Neural progenitor cell (in vitro differentiated cells): ENCODE measurements around the gene PIP5KL1. TPM values are rescaled to one million over a fixed set of nuclear protein-coding genes. Genes with fewer than 3 reads are reported as not detected.

Experiments
- DNase-seq: peaks from one replicate; pipeline ENCODE4 v3.0.0-alpha.2; 2016; ENCODE audit warnings: low spot score
- H2AFZ ChIP-seq: fragments of 200-600 bp; sonication (generic); replicated peaks from 2 replicates; pipeline ENCODE4 v1.6.1; 2016; ENCODE audit warnings: antibody characterized with exemption
- H3F3A ChIP-seq: fragments of 200-600 bp; sonication (generic); 2 replicates; pipeline ENCODE4 v1.6.1; 2016; ENCODE audit warnings: antibody characterized with exemption, low read depth
- H3K27ac ChIP-seq: fragments of 200-600 bp; sonication (generic); 2 replicates; pipeline ENCODE4 v1.5.1; 2016; ENCODE audit warnings: mild to moderate bottlenecking
- H3K27me3 ChIP-seq: fragments of 200-600 bp; sonication (generic); 2 replicates; pipeline ENCODE4 v1.6.1; 2016; ENCODE audit warnings: mild to moderate bottlenecking, moderate library complexity
- H3K36me3 ChIP-seq: fragments of 200-600 bp; sonication (generic); 2 replicates; pipeline ENCODE4 v1.5.1; 2016
- H3K4me1 ChIP-seq: fragments of 200-600 bp; sonication (generic); 2 replicates; pipeline ENCODE4 v1.6.1; 2016; ENCODE audit warnings: mixed run types
- H3K4me2 ChIP-seq: fragments of 200-600 bp; sonication (generic); 2 replicates; pipeline ENCODE4 v1.6.1; 2016
- H3K4me3 ChIP-seq: fragments of 200-600 bp; sonication (generic); 2 replicates; pipeline ENCODE4 v1.5.1; 2016
- H3K79me2 ChIP-seq: fragments of 200-600 bp; sonication (generic); 2 replicates; pipeline ENCODE4 v1.6.1; 2016; ENCODE audit warnings: low read depth
- H3K9ac ChIP-seq: fragments of 200-600 bp; sonication (generic); 2 replicates; pipeline ENCODE4 v1.6.1; 2016
- H3K9me3 ChIP-seq: fragments of 200-600 bp; sonication (generic); 2 replicates; pipeline ENCODE4 v1.5.1; 2016; ENCODE audit warnings: low read depth
- H4K20me1 ChIP-seq: fragments of 200-600 bp; sonication (generic); 2 replicates; pipeline ENCODE4 v1.6.1; 2016; ENCODE audit warnings: low read depth
- H3K27ac Mint-ChIP-seq: 3 replicates; pipeline ENCODE4 v1.8.0; 2021; ENCODE audit warnings: mixed read lengths
- H3K27me3 Mint-ChIP-seq: 2 replicates; pipeline ENCODE4 v1.8.0; 2022; ENCODE audit warnings: low read depth, mild to moderate bottlenecking, inconsistent platforms, moderate library complexity, mixed read lengths; ENCODE audit not compliant: insufficient read depth
- H3K36me3 Mint-ChIP-seq: 3 replicates; pipeline ENCODE4 v1.8.0; 2021; ENCODE audit warnings: mixed read lengths
- H3K4me1 Mint-ChIP-seq: 3 replicates; pipeline ENCODE4 v1.8.0; 2021; ENCODE audit warnings: mixed read lengths
- H3K4me3 Mint-ChIP-seq: 3 replicates; pipeline ENCODE4 v1.8.0; 2021; ENCODE audit warnings: mild to moderate bottlenecking, moderate library complexity, mixed read lengths
- H3K9me3 Mint-ChIP-seq: 3 replicates; pipeline ENCODE4 v1.8.0; 2020; ENCODE audit warnings: mixed read lengths
- EZH2 ChIP-seq: fragments of 200-600 bp; sonication (generic); IDR thresholded peaks from 2 replicates; pipeline ENCODE4 v1.6.1; 2017; ENCODE audit warnings: antibody characterized with exemption, mild to moderate bottlenecking, moderate library complexity
- EZH2phosphoT487 ChIP-seq: fragments of 200-600 bp; sonication (generic); IDR thresholded peaks from 2 replicates; pipeline ENCODE4 v1.6.1; 2017; ENCODE audit warnings: antibody characterized with exemption
- total RNA-seq: library from RNA; depleted of rRNA; stranded (reverse); fragments of >200 nt; gene quantifications from 2 replicates; pipeline ENCODE4 v1.2.3, GENCODE V29; 2015; ENCODE audit warnings: low replicate concordance
- TF ChIP-seq, protein P1 (sequence below): fragments of 200-600 bp; sonication (generic); IDR thresholded peaks from 2 replicates; pipeline ENCODE4 v1.5.1; 2017; ENCODE audit warnings: antibody characterized with exemption, mild to moderate bottlenecking

Gene PIP5KL1
- total RNA-seq, 1 donor from 2014 or later, result 1.4 TPM

GRCh38 chr9:127876764-127877562, 53.6 kb downstream of the PIP5KL1 start:
- peaks cover 19% of the 10 kb centered on the region for H3K4me1 ChIP-seq

GRCh38 chr9:127876026-127876763, 54.4 kb downstream of the PIP5KL1 start:
- H3K9ac ChIP-seq, result no peak overlapping the region
- no peaks in the 10 kb centered on the region for H4K20me1 ChIP-seq
- H3K27me3 Mint-ChIP-seq, result peaks cover 16% of the 10 kb centered on the region
- H3K4me3 Mint-ChIP-seq, result no peak overlapping the region
- H2AFZ ChIP-seq, result no peak overlapping the region
- peaks cover 15% of the 10 kb centered on the region for H3F3A ChIP-seq
- H3K27me3 ChIP-seq, result no peaks in the 10 kb centered on the region
- H3K4me1 ChIP-seq, result peaks cover 19% of the 10 kb centered on the region
- TF ChIP-seq, protein P1, sequence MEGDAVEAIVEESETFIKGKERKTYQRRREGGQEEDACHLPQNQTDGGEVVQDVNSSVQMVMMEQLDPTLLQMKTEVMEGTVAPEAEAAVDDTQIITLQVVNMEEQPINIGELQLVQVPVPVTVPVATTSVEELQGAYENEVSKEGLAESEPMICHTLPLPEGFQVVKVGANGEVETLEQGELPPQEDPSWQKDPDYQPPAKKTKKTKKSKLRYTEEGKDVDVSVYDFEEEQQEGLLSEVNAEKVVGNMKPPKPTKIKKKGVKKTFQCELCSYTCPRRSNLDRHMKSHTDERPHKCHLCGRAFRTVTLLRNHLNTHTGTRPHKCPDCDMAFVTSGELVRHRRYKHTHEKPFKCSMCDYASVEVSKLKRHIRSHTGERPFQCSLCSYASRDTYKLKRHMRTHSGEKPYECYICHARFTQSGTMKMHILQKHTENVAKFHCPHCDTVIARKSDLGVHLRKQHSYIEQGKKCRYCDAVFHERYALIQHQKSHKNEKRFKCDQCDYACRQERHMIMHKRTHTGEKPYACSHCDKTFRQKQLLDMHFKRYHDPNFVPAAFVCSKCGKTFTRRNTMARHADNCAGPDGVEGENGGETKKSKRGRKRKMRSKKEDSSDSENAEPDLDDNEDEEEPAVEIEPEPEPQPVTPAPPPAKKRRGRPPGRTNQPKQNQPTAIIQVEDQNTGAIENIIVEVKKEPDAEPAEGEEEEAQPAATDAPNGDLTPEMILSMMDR, result no peak
- no peak for TF ChIP-seq EZH2phosphoT487
- TF ChIP-seq EZH2, result no peak
- H3K9me3 Mint-ChIP-seq, result no peaks in the 10 kb centered on the region
- H3K9me3 ChIP-seq, result no peaks in the 10 kb centered on the region
- no peaks in the 10 kb centered on the region for H3K79me2 ChIP-seq
- H3K27ac Mint-ChIP-seq, result no peak overlapping the region
- no peaks in the 10 kb centered on the region for H3K36me3 Mint-ChIP-seq
- H3K4me3 ChIP-seq, result no peak overlapping the region
- H3K4me2 ChIP-seq, result no peak overlapping the region
- peaks cover 59% of the 10 kb centered on the region for H3K4me1 Mint-ChIP-seq
- no peak overlapping the region for H3K27ac ChIP-seq
- no peaks in the 10 kb centered on the region for H3K36me3 ChIP-seq
- no peak for DNase-seq

More at GRCh38 chr9:127876764-127877562, 53.6 kb downstream of the PIP5KL1 start:
- no peak for DNase-seq
- Histone ChIP-seq H3K9ac (no peak overlapping the region), H3K27me3 (no peaks in the 10 kb centered on the region), H3K4me3 (peak overlapping the region; percentile 41), H3K4me2 (peak overlapping the region; percentile 79), H3K36me3 (no peaks in the 10 kb centered on the region), H3K79me2 (no peaks in the 10 kb centered on the region), H3F3A (peaks cover 15% of the 10 kb centered on the region), H2AFZ (peak overlapping the region; percentile 86), H3K9me3 (no peaks in the 10 kb centered on the region), H4K20me1 (no peaks in the 10 kb centered on the region), H3K27ac (no peak overlapping the region)
- Mint-ChIP-seq H3K36me3 (no peaks in the 10 kb centered on the region), H3K4me3 (peak overlapping the region; percentile 83), H3K27me3 (peaks cover 10% of the 10 kb centered on the region), H3K27ac (peak overlapping the region; percentile 60), H3K9me3 (no peaks in the 10 kb centered on the region), H3K4me1 (peaks cover 51% of the 10 kb centered on the region)
- TF ChIP-seq, protein P1, result no peak
- TF ChIP-seq EZH2 (no peak), EZH2phosphoT487 (no peak)

DNA sequence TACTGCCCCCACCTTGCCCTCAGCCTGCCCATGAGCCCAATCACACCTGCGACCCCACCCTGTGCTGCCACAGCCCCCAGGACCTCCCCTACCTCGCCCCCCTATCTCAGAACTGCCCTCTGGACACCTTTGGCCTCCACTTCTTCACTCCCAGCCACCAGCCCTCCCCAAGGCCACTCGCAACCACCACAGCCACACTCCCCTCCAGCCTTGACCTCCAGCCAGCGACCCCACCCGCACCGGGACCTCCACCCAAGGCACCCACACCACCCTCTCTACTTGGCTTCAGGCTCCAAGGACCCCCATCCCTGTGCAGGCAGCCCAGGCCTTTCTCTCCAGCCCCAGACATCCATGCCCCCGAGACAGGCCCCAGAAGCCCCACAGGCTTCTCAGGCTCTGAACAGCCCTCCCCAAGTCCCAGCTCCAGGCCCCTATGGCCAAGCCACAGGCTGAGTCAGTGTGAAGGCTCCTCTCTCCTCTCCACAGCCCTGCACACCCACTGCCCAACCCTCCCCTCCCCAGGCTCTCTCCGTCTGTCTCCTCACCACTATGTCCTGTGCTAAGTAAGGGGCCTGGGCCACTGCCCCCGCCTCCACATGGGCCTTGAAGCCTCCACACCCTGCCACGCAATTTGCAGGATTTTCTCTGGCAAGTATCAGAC, 55.1 kb downstream of the PIP5KL1 start:
- H3K9ac ChIP-seq, result peak overlapping the region; percentile 13
- H3K36me3 ChIP-seq, result no peaks in the 10 kb centered on the region
- Mint-ChIP-seq H3K4me3 (peak overlapping the region; percentile 75), H3K4me1 (peaks cover 59% of the 10 kb centered on the region), H3K9me3 (no peaks in the 10 kb centered on the region), H3K27ac (peak overlapping the region; percentile 95), H3K36me3 (no peaks in the 10 kb centered on the region), H3K27me3 (peaks cover 16% of the 10 kb centered on the region)
- H3K27me3 ChIP-seq, result no peaks in the 10 kb centered on the region
- no peaks in the 10 kb centered on the region for H3K79me2 ChIP-seq
- H2AFZ ChIP-seq, result no peak overlapping the region
- H3K27ac ChIP-seq, result no peak overlapping the region
- H3F3A ChIP-seq, result peaks cover 15% of the 10 kb centered on the region
- DNase-seq, result no peak
- no peaks in the 10 kb centered on the region for H4K20me1 ChIP-seq
- peaks cover 19% of the 10 kb centered on the region for H3K4me1 ChIP-seq
- H3K9me3 ChIP-seq, result no peaks in the 10 kb centered on the region
- TF ChIP-seq, protein P1, result no peak
- TF ChIP-seq EZH2phosphoT487 (no peak), EZH2 (no peak)
- H3K4me3 ChIP-seq, result no peak overlapping the region
- H3K4me2 ChIP-seq, result no peak overlapping the region
